Measurements from ENCODE around the gene SCD5.
A peak's percentile ranks its signal among the peaks of the same experiment; 100 is the strongest.

SCD5 gene

DNA sequence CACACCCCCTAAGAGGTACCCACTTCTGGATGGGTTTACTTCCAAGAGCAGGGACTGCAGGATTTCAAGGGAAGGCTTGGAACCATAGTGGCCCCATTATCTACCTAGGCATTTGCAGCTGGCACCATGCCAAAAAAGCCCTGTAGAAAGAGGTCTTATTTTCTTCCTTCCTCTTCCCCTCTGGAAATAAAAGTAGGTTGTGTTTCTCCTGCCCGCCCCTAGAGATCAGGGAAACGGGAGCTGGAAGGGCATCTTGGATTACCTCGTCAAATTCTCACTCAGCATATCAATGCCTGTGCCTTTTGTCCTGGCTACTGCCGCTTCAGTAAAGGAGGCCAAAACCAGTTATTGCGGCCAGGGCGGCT, 1.6 kb downstream of the SCD5 start:
- Histone ChIP-seq H3K36me3 (ENCODE audit: control insufficient read depth, insufficient read depth, low read length) (no peaks in the 10 kb centered on the region), H3K4me3 (ENCODE audit: extremely low read depth, insufficient read depth, low read length, poor library complexity, severe bottlenecking) (peak overlapping the region; percentile 58), H3K4me1 (ENCODE audit: control insufficient read depth, insufficient read depth, low read length, poor library complexity, severe bottlenecking) (peaks cover 17% of the 10 kb centered on the region), H3K27ac (ENCODE audit: low read depth, low read length, severe bottlenecking) (no peak overlapping the region), H3K9me3 (ENCODE audit: control insufficient read depth, low read length) (no peaks in the 10 kb centered on the region)
- 0 to 3% methylated on average over 1 to 6 of the region's 6 CpGs for whole genome bisulfite sequencing, 2 experiments (ENCODE audit: insufficient coverage in 2 of 2)

DNA sequence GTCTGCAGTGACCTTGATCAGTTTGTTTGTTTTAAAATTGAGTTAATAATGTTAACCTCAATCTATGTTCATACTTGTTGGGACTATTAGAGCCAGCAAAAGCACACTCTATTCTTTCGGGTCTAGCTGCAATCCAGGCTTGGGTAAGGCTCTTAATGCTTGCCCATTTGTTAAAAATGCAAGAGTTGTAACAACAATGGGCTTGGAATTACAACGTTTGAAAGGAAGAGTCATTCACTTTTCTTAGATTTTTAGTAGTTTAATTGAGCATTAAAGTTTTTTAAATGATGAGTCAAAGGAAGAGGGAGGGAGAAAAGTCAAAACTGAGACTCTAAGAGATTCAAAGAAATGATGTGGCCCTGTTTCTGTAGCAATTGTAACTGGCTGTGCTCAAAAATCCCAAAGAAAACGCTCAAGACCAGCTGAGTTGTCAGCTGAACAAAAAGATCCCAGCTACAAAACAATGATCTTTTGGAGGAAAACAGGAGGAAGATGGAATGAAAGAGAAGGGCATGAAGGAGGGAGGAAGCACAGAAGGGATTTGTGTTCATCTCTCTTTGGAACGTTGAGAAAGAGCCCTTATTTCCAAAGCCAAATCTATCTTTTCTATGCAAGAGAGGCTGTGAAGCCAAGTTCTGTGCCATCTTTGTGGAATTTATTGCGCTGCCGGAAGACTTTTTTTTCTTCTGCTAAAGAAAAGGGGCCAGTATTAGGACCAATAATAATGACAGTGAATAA, 5.5 kb downstream of the SCD5 start:
- Histone ChIP-seq H3K27ac (ENCODE audit: low read depth, low read length, severe bottlenecking) (no peak overlapping the region), H3K4me3 (ENCODE audit: extremely low read depth, insufficient read depth, low read length, poor library complexity, severe bottlenecking) (no peak overlapping the region), H3K4me1 (ENCODE audit: control insufficient read depth, insufficient read depth, low read length, poor library complexity, severe bottlenecking) (peaks cover 13% of the 10 kb centered on the region), H3K36me3 (ENCODE audit: control insufficient read depth, insufficient read depth, low read length) (no peaks in the 10 kb centered on the region), H3K9me3 (ENCODE audit: control insufficient read depth, low read length) (no peaks in the 10 kb centered on the region)
- 25 to 56% methylated on average over 1 to 2 of the region's 6 CpGs for WGBS, 2 experiments (ENCODE audit: insufficient coverage in 2 of 2)

DNA sequence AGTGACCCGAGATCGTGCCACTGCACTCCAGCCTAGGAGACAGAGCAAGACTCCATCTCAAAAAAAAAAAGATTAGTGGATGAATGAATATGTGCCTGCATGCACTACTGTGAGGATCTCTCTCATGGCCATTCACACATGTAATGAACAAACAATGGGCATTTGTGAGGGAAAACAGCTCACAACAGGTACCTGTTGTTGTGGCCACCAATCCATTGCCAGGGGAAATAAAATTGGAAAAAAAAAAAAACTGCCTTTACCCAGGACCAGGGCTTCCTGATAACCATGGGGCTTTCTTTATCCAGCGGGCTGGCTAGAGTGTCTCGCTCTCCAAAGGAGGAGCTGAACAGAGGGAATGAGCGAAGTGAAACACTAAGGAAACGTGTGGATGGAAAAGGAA, 7.4 kb downstream of the SCD5 start:
- H3K4me3 ChIP-seq (ENCODE audit: extremely low read depth, insufficient read depth, low read length, poor library complexity, severe bottlenecking), result no peak overlapping the region
- H3K4me1 ChIP-seq (ENCODE audit: control insufficient read depth, insufficient read depth, low read length, poor library complexity, severe bottlenecking), result peaks cover 10% of the 10 kb centered on the region
- H3K36me3 ChIP-seq (ENCODE audit: control insufficient read depth, insufficient read depth, low read length), result no peaks in the 10 kb centered on the region
- H3K27ac ChIP-seq (ENCODE audit: low read depth, low read length, severe bottlenecking), result no peak overlapping the region
- H3K9me3 ChIP-seq (ENCODE audit: control insufficient read depth, low read length), result no peaks in the 10 kb centered on the region
- 48 to 83% methylated on average over 5 to 6 of the region's 6 CpGs for WGBS, 2 experiments (ENCODE audit: insufficient coverage in 2 of 2)

DNA sequence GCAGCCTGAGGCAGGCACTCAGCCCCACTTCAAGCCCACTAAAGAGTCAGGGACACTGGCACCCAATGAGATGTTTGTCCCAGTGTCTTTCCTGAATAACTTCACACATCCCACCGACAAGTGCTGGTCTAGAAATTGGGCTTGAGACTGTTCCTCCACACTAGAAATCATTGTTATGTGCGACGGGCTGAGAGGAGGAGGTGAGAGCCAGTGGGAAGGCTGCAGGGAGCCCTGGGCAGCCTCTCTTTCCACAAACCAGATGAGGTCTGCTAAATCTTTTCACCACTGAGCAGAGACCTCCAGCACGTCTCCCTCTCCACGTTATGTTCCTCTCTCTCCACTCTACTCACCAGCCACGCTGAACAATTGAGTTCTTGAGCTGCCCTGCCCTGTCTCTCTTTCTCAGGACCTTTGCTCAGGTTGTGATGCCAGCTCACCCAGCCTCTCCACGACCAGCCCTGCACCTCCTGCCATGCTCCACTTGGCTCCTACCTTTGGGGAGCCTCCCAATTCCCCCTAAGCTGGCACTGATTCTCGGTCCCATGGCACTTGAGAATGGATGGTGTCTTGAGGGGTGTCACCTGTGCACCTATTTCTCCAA, 8.4 kb downstream of the SCD5 start:
- Histone ChIP-seq H3K9me3 (ENCODE audit: control insufficient read depth, low read length) (no peaks in the 10 kb centered on the region), H3K36me3 (ENCODE audit: control insufficient read depth, insufficient read depth, low read length) (no peaks in the 10 kb centered on the region), H3K4me1 (ENCODE audit: control insufficient read depth, insufficient read depth, low read length, poor library complexity, severe bottlenecking) (peaks cover 14% of the 10 kb centered on the region), H3K4me3 (ENCODE audit: extremely low read depth, insufficient read depth, low read length, poor library complexity, severe bottlenecking) (no peak overlapping the region), H3K27ac (ENCODE audit: low read depth, low read length, severe bottlenecking) (no peak overlapping the region)
- WGBS, 2 experiments (ENCODE audit: insufficient coverage in 2 of 2), result 34 to 44% methylated on average over 7 of the region's 8 CpGs

DNA sequence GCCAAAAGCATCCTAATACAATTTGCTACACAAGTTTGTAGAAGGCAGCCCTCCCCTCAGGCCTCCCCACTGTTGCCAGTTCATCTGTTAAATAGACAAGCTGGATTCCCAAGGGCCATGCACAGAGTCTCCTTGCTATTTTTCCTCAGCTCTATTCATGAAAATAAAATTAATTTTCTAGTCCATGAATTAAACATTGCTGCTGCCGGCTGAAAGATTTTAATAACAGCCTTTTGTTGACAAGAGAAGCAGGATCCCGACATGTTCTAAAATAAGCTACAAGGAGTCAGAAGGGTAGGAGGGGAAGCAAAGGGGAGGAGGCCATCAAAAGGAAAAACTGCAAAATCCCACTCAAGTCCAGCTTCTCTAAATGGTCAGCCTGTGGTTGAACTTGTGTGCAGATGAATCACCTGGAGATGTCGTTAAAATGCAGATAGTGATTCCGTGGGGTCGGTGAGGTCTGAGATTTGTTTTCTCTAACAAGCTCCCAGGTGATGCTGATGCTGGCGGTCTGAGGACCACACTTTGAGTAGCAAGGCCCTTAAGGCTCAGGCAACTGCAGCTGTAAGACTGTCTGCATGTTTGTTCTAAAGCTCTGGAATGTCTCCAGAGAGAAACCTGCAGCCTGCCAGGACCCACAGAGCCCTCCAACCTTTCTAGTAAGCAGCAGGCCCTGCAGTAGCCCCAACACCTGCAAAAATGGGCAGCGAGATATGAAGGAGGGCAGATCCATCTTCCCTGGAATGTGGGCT, 9.4 kb downstream of the SCD5 start:
- WGBS, 2 experiments (ENCODE audit: insufficient coverage in 2 of 2), result 56 to 69% methylated on average over 6 of the region's 7 CpGs
- H3K36me3 ChIP-seq (ENCODE audit: control insufficient read depth, insufficient read depth, low read length), result no peaks in the 10 kb centered on the region
- no peak overlapping the region for H3K4me3 ChIP-seq (ENCODE audit: extremely low read depth, insufficient read depth, low read length, poor library complexity, severe bottlenecking)
- H3K9me3 ChIP-seq (ENCODE audit: control insufficient read depth, low read length), result no peaks in the 10 kb centered on the region
- no peak overlapping the region for H3K27ac ChIP-seq (ENCODE audit: low read depth, low read length, severe bottlenecking)
- H3K4me1 ChIP-seq (ENCODE audit: control insufficient read depth, insufficient read depth, low read length, poor library complexity, severe bottlenecking), result peaks cover 19% of the 10 kb centered on the region

DNA sequence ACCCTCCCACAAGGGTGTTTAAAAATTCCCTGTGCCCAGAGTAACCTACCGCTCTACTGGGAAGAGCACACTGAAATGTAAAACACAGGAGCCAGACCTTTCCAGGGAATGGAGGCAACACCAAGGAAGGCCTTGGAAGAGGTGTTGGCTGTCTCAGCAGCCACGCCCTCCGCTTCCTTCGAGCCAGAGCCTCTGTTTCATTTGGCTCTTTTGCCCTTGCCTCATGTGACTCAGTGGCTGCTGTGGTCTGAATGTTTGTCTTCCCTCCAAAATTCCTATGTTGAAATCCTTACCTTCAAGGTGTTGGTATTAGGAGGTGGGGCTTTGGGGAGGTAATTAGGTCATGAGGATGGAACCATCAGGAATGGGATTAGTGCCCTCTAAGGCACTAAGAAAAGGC, 11.3 kb downstream of the SCD5 start:
- H3K4me1 ChIP-seq (ENCODE audit: control insufficient read depth, insufficient read depth, low read length, poor library complexity, severe bottlenecking), result peaks cover 26% of the 10 kb centered on the region
- WGBS, 2 experiments (ENCODE audit: insufficient coverage in 2 of 2), result 65 to 73% methylated on average over 3 to 4 of the region's 4 CpGs

DNA sequence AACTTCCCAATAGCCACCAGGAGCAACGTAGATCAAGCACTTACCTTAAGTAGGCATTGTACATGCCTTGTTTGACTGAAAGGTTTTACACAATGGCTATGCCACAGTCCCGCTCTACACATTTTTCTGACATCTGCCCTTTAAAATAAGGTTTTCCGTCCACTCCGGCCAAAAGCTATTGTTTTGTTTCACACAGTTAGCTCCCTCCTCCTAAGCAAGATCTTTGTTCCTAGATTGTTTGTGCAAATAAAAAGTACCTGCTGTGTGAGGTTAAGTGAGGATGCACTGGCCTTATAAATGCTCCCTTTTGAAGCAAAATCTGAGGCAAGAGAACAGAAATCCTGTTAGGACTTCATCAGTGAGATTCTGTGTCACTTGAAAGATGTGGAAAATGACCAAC, 11.8 kb downstream of the SCD5 start:
- Histone ChIP-seq H3K9me3 (ENCODE audit: control insufficient read depth, low read length) (no peaks in the 10 kb centered on the region), H3K27ac (ENCODE audit: low read depth, low read length, severe bottlenecking) (no peak overlapping the region), H3K36me3 (ENCODE audit: control insufficient read depth, insufficient read depth, low read length) (no peaks in the 10 kb centered on the region), H3K4me1 (ENCODE audit: control insufficient read depth, insufficient read depth, low read length, poor library complexity, severe bottlenecking) (peaks cover 26% of the 10 kb centered on the region), H3K4me3 (ENCODE audit: extremely low read depth, insufficient read depth, low read length, poor library complexity, severe bottlenecking) (no peak overlapping the region)
- WGBS, 2 experiments (ENCODE audit: insufficient coverage in 2 of 2), result 20 to 100% methylated on average over 1 of the region's 4 CpGs

More for the DNA sequence above, 11.3 kb downstream of the SCD5 start:
- Histone ChIP-seq H3K27ac (ENCODE audit: low read depth, low read length, severe bottlenecking) (no peak overlapping the region), H3K4me3 (ENCODE audit: extremely low read depth, insufficient read depth, low read length, poor library complexity, severe bottlenecking) (no peak overlapping the region), H3K9me3 (ENCODE audit: control insufficient read depth, low read length) (no peaks in the 10 kb centered on the region), H3K36me3 (ENCODE audit: control insufficient read depth, insufficient read depth, low read length) (no peaks in the 10 kb centered on the region)

DNA sequence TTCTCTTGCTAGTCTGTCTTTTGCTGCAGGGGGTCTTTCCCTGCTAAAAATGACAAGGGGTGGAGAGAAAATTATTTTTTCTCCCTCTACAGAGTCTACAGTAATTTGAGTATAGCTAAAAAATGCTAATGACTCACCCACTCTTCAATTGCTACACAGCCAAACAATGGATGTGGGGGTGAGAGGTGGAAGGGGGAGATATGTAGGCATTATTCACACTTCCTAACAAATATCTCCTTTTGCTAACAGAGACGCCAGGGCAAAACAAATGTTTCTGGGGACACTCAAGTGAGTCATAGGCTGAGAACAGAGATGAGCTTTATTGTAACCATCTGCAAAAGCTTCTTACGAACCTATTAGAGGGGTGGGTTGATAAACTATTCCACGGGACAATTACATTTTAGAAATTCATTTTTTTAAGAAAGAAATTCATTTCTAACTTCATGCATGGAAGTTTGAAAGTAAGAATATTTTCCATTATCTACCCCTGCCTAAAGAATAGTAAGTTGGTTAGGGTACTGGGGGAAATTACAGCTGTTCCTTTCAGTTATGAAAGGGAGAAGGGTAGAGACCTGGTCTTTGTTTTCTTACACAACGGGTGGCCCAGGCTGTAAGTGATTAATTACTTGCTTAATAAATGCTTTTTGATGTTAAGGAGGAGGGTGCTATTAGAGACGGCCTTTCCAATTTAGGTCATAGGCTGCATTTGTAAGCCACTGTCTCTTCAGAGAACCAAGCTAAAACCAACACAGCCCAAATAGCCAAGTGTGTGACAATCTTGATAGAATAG, 12.8 kb downstream of the SCD5 start:
- no peaks in the 10 kb centered on the region for H3K36me3 ChIP-seq (ENCODE audit: control insufficient read depth, insufficient read depth, low read length)
- H3K4me1 ChIP-seq (ENCODE audit: control insufficient read depth, insufficient read depth, low read length, poor library complexity, severe bottlenecking), result peaks cover 26% of the 10 kb centered on the region
- H3K27ac ChIP-seq (ENCODE audit: low read depth, low read length, severe bottlenecking), result peak overlapping the region; percentile 88
- H3K9me3 ChIP-seq (ENCODE audit: control insufficient read depth, low read length), result no peaks in the 10 kb centered on the region
- no peak overlapping the region for H3K4me3 ChIP-seq (ENCODE audit: extremely low read depth, insufficient read depth, low read length, poor library complexity, severe bottlenecking)
- WGBS, 2 experiments (ENCODE audit: insufficient coverage in 2 of 2), result 0% methylated on average over 1 of the region's 5 CpGs; no CpG with 5 or more reads in 1 of the 2 experiments

DNA sequence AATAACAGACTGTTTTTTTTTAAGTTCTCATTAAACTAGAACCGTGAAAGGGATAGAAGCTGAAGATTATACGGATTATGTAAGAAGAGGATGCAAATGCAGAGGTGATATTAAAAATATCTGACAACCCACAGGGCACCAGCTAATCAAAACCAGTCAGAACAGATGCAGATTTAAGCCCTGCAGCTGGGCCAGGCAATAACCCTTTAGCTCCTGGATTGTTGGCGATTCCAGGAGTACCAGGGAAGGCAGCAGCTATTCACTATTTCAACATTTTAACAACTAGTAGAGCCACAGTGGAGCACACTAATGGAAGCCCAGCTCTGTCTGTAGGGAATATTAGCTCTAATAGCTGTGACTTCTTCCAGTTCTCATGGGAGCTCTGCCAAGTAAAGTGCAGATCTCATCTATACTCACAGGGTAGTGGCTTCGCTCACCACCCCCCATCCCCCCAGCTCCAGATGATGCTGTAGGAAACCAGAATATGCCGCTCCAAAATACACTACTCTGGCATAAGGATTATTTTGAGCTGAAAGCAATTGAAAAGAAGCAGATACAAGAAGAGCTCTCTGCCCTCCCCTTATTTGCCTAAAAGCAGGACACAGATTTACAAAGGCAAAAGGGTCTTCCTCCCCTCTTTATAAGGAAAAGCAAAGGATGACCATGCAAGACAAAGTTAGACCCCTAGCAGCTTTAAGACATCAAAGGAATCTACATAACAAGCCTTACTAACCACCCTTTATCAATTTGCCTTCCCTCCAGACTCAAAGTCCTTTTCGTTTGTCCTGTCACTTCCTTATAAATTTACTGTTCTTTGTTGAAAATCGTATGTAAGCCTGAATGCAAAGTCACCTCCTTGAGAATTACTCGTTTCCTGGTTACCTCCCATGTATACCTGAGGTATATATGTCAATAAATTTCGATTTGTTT, 13.7 kb downstream of the SCD5 start:
- H3K36me3 ChIP-seq (ENCODE audit: control insufficient read depth, insufficient read depth, low read length), result no peaks in the 10 kb centered on the region
- no peaks in the 10 kb centered on the region for H3K9me3 ChIP-seq (ENCODE audit: control insufficient read depth, low read length)
- H3K4me3 ChIP-seq (ENCODE audit: extremely low read depth, insufficient read depth, low read length, poor library complexity, severe bottlenecking), result no peak overlapping the region
- H3K27ac ChIP-seq (ENCODE audit: low read depth, low read length, severe bottlenecking), result peak overlapping the region; percentile 88
- peaks cover 26% of the 10 kb centered on the region for H3K4me1 ChIP-seq (ENCODE audit: control insufficient read depth, insufficient read depth, low read length, poor library complexity, severe bottlenecking)
- 0 to 10% methylated on average over 1 to 2 of the region's 9 CpGs for WGBS, 2 experiments (ENCODE audit: insufficient coverage in 2 of 2)
